DND-41 (cell line): ENCODE data around the gene CD81.
A peak's percentile ranks its signal among the peaks of the same experiment; 100 is the strongest.

Experiments
- ATAC-seq: fragments of 200-7000 bp; cut with Tn5 transposase; 3 replicates; pipeline ENCODE4 v1.9.1; 2021; ENCODE audit warnings: low read depth; ENCODE audit not compliant: insufficient read depth
- DNase-seq: peaks from one replicate; pipeline ENCODE4 v3.0.0-alpha.2; 2020
- H2AFZ ChIP-seq: 2 replicates; pipeline ENCODE4 v1.6.0; 2012; ENCODE audit warnings: low read depth, low read length
- H3K27ac ChIP-seq: 2 replicates; pipeline ENCODE4 v1.5.1; 2012; ENCODE audit warnings: low read length, inconsistent platforms
- H3K27me3 ChIP-seq: fragments of 200-600 bp; sonication (generic); 2 replicates; pipeline ENCODE4 v1.6.0; 2012; ENCODE audit warnings: low read length, mild to moderate bottlenecking, inconsistent platforms; ENCODE audit not compliant: insufficient read depth, poor library complexity
- H3K36me3 ChIP-seq: 2 replicates; pipeline ENCODE4 v1.5.1; 2012; ENCODE audit warnings: low read length, inconsistent platforms; ENCODE audit not compliant: insufficient read depth
- H3K4me1 ChIP-seq: 2 replicates; pipeline ENCODE4 v1.5.1; 2012; ENCODE audit warnings: mild to moderate bottlenecking, low read length; ENCODE audit not compliant: insufficient read depth
- H3K4me2 ChIP-seq: 2 replicates; pipeline ENCODE4 v1.6.0; 2012; ENCODE audit warnings: mild to moderate bottlenecking, moderate library complexity, low read length, inconsistent platforms; ENCODE audit not compliant: insufficient read depth
- H3K4me3 ChIP-seq, 2 experiments: fragments of 200-600 bp in 1 of 2; shearing (Covaris generic) in 1 of 2; 2 replicates each; pipeline ENCODE4 v1.5.1; 2012 to 2016; ENCODE audit warnings: inconsistent platforms in 2 of 2, low read length in 2 of 2, mild to moderate bottlenecking in 2 of 2, low read depth in 1 of 2, moderate library complexity in 1 of 2
- H3K79me2 ChIP-seq: 2 replicates; pipeline ENCODE4 v1.6.0; 2012; ENCODE audit warnings: low read length, inconsistent platforms; ENCODE audit not compliant: insufficient read depth
- H3K9ac ChIP-seq: 2 replicates; pipeline ENCODE4 v1.6.0; 2012; ENCODE audit warnings: low read depth, mild to moderate bottlenecking, inconsistent platforms, low read length, moderate library complexity
- H3K9me3 ChIP-seq: 2 replicates; pipeline ENCODE4 v1.5.1; 2012; ENCODE audit warnings: low read length, moderate library complexity, mild to moderate bottlenecking, inconsistent platforms; ENCODE audit not compliant: insufficient read depth, severe bottlenecking
- H4K20me1 ChIP-seq: 2 replicates; pipeline ENCODE4 v1.6.0; 2012; ENCODE audit warnings: low read length; ENCODE audit not compliant: insufficient read depth
- CTCF ChIP-seq: IDR thresholded peaks from 2 replicates; pipeline ENCODE4 v1.5.1; 2012; ENCODE audit warnings: borderline replicate concordance, low read length, moderate library complexity, mild to moderate bottlenecking; ENCODE audit not compliant: poor library complexity, severe bottlenecking; ENCODE audit errors: extremely low read depth
- EZH2 ChIP-seq: IDR thresholded peaks from 3 replicates; pipeline ENCODE4 v1.6.1; 2012; ENCODE audit warnings: borderline replicate concordance, low read depth, mild to moderate bottlenecking, moderate library complexity, low read length, inconsistent platforms; ENCODE audit not compliant: severe bottlenecking

Gene CD81

GRCh38 chr11:2379466-2380174 lies 2.5 kb downstream of the CD81 start:
- H3K9ac ChIP-seq: 0 out of 2 replicates have a peak overlapping the region, but pooled peaks have one; percentile 15
- H3K4me3 ChIP-seq: peak overlapping the region in 1 of 2 experiments; percentile 43; a peak in 2 of 4 replicates
- H3K4me2 ChIP-seq: peak overlapping the region; percentile 98
- no peak for DNase-seq
- ATAC-seq: no peak
- H4K20me1 ChIP-seq: peaks cover 85% of the 10 kb centered on the region
- peaks cover 59% of the 10 kb centered on the region for H3K4me1 ChIP-seq
- peaks cover 71% of the 10 kb centered on the region for H3K79me2 ChIP-seq
- H2AFZ ChIP-seq: no peak overlapping the region
- no peaks in the 10 kb centered on the region for H3K27me3 ChIP-seq
- H3K36me3 ChIP-seq: peaks cover 42% of the 10 kb centered on the region
- no peak for TF ChIP-seq CTCF
- no peak for TF ChIP-seq EZH2
- H3K27ac ChIP-seq: no peak overlapping the region; the same call in 1 of the 2 replicates
- no peaks in the 10 kb centered on the region for H3K9me3 ChIP-seq

- H4K20me1 ChIP-seq: peaks cover 85% of the 10 kb centered on the region
- peak overlapping the region in 1 of 2 experiments; percentile 38; a peak in 2 of 4 replicates for H3K4me3 ChIP-seq
- no peak overlapping the region for H3K9ac ChIP-seq
These were observed 3.3 kb downstream of the CD81 start for GRCh38 chr11:2380396-2380795.

GRCh38 chr11:2380807-2381350 lies 3.8 kb downstream of the CD81 start:
- Histone ChIP-seq H3K27me3 (no peaks in the 10 kb centered on the region), H3K27ac (no peak overlapping the region), H3K4me2 (peak overlapping the region; percentile 98; the same call in 1 of the 2 replicates), H3K9ac (no peak overlapping the region), H4K20me1 (peaks cover 86% of the 10 kb centered on the region), H3K79me2 (peaks cover 84% of the 10 kb centered on the region), H3K9me3 (no peaks in the 10 kb centered on the region), H3K4me3 (no peak overlapping the region), H2AFZ (no peak overlapping the region), H3K36me3 (peaks cover 55% of the 10 kb centered on the region), H3K4me1 (peaks cover 70% of the 10 kb centered on the region)
- TF ChIP-seq CTCF (no peak), EZH2 (no peak)
- ATAC-seq (no peak), DNase-seq (no peak)

More at GRCh38 chr11:2380396-2380795, 3.3 kb downstream of the CD81 start:
- Histone ChIP-seq H3K9me3 (no peaks in the 10 kb centered on the region), H3K36me3 (peaks cover 50% of the 10 kb centered on the region), H3K4me2 (peak overlapping the region; percentile 98), H3K79me2 (peaks cover 79% of the 10 kb centered on the region), H3K27ac (0 out of 2 replicates have a peak overlapping the region, but pooled peaks have one; percentile 22), H3K4me1 (peaks cover 67% of the 10 kb centered on the region), H3K27me3 (no peaks in the 10 kb centered on the region), H2AFZ (no peak overlapping the region)
- no peak for TF ChIP-seq EZH2
- TF ChIP-seq CTCF: no peak
- DNase-seq (no peak), ATAC-seq (no peak)
